ENCODE measurements around the gene CASP7.

DNA sequence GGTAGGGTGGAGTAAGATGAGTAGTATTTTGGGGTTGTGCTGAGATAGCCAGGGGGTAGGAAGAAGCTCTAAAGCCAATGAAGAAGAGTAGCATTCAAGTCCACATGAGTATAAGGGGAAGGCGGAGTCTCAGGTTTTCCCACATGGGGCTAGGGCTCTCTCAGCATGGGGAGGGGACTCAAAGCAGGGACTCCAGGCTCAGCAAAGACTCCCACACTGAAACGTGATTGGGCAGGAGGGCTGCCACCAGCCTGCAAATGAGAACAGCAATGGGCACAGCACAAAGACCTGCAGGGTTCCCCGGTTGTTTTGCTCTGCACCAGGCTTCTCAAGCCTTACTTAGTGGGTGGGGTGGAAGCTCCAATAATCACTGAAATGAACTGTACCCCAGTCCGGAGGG, 14.4 kb upstream of the CASP7 start:
- TF ChIP-seq FOXA1 (IDR thresholded peaks at IDR 0.05) = no peak
- no peak for TF ChIP-seq SP1 (IDR thresholded peaks at IDR 0.05)
- TF ChIP-seq, protein P1, sequence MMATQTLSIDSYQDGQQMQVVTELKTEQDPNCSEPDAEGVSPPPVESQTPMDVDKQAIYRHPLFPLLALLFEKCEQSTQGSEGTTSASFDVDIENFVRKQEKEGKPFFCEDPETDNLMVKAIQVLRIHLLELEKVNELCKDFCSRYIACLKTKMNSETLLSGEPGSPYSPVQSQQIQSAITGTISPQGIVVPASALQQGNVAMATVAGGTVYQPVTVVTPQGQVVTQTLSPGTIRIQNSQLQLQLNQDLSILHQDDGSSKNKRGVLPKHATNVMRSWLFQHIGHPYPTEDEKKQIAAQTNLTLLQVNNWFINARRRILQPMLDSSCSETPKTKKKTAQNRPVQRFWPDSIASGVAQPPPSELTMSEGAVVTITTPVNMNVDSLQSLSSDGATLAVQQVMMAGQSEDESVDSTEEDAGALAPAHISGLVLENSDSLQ (IDR thresholded peaks at IDR 0.05) = no peak
- no peak for TF ChIP-seq ELF4 (IDR thresholded peaks at IDR 0.05)
- TF ChIP-seq ZNF384 (IDR thresholded peaks at IDR 0.05) = no peak
- TF ChIP-seq SUZ12 (IDR thresholded peaks at IDR 0.05) = no peak
- no peak for TF ChIP-seq FOXM1 (IDR thresholded peaks at IDR 0.05; ENCODE audit: borderline replicate concordance)
- no peak for TF ChIP-seq ARNT (IDR thresholded peaks at IDR 0.05)
- no peak for TF ChIP-seq TARDBP (IDR thresholded peaks at IDR 0.05)
- TF ChIP-seq BHLHE40 (IDR thresholded peaks at IDR 0.05; ENCODE audit: borderline replicate concordance) = no peak
